GM21529 (cell line): ENCODE data around the gene TPT1.
"Not testable (repeated sequence)": the region's sequence is repeated elsewhere in the genome, so short reads cannot be mapped to it uniquely, and the experiment has no call there.

Experiments
- ATAC-seq: cut with Tn5 transposase; IDR thresholded peaks from one replicate; pipeline ENCODE4 v1.9.1; 2021; ENCODE audit not compliant: unreplicated experiment

The TPT1 gene

DNA sequence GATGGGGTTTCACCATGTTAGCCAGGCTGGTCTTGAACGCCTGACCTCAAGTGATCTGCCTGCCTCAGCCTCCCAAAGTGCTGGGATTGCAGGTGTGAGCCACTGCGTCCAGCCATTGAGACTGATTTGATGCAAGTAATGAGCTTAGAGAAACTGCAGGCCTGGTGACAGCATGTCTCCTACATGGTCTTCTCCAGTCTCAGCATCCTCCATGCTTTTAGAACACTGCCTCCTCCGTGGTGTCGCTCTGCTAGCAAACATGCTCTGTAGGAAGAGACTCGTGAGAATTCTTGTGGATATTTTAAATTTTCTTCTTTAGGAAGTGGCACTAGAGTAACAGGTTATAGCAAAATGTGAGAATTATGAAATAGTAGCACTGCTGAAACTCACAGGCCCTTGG, 37.1 kb downstream of the TPT1 start:
- no peak for ATAC-seq

- ATAC-seq: no peak
These were observed 38.0 kb downstream of the TPT1 start for GRCh38 chr13:45303026-45303425.

DNA sequence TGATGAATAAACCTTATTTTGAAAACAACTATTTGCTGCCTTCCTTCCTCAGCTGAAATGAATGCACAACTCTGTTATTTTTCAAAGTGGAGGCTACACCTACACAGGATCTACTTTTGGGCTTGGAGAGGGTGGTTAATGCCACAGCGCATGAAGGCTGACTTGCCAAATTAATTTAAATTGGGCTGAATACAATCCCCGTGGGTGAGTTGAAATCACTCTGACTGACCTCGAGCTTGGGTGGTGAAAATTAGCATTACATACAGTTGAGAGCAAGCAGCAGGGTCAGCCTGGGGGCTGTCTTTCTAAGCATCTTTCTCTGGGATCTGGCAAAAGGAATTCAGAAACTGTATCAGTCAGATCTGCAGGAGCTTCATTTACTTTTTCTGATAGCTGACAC, 38.5 kb downstream of the TPT1 start:
- no peak for ATAC-seq

GRCh38 chr13:45301263-45301662, 39.7 kb downstream of the TPT1 start:
- ATAC-seq: no peak

DNA sequence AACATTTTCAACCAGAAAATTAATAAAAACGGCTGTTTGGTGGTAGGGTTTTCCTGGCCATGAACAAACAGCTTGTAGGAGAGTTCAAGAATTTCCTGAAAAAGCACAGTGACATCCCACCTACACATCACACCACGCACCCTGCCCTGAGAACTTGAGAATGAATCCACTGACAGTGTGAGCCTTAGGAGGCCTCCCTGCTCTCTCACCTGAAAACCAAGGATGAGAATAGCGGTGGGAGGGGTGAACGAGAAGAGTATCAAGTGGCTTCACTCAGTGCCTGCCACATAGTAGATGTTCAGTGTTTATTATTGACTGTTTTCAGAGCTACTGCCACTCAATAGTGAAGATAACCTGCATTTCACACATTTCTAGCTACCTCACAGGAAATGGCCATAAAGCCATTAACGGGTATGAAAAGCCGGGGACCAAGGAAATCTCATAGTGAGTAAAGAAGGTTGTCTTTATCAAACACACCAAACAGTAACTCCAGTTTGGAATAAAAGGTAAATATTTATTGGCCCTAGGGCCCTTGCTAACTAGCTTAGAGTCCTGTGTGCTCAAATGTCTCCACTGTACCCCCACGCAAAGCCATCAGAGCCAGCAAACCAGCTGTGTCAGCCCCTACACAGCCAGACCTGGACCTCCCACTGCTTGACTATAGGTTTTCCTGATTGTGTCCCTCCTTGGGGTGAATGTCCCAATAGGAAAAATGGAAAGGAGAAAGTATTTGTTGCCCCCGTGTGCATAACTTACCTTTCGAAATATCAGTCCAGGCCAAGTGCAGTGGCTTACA, 40.6 kb downstream of the TPT1 start:
- no peak for ATAC-seq

DNA sequence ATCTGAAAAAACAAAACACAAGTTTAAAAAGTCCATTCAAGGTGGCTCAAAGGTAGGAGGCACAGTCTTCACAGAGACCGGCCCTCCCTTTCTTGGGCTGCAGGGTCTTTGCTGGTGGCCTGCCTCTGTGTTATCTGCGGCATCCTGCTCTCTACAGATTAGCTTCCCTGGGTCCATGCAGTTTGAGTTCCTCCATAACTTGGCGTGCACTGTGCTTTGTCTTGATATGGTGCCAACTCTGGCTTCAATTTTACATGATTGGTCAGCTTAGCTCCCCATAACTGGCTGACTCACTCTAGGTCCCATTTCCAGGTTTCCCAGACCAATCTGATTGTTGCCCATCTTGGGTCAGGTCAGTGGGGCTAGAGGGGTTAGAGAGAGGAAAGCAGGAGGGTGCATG, 41.8 kb downstream of the TPT1 start:
- ATAC-seq: no peak

- ATAC-seq: not testable (repeated sequence)
These were observed 42.4 kb downstream of the TPT1 start for GRCh38 chr13:45298550-45298949.

GRCh38 chr13:45298206-45298505, 42.8 kb downstream of the TPT1 start:
- no peak for ATAC-seq

DNA sequence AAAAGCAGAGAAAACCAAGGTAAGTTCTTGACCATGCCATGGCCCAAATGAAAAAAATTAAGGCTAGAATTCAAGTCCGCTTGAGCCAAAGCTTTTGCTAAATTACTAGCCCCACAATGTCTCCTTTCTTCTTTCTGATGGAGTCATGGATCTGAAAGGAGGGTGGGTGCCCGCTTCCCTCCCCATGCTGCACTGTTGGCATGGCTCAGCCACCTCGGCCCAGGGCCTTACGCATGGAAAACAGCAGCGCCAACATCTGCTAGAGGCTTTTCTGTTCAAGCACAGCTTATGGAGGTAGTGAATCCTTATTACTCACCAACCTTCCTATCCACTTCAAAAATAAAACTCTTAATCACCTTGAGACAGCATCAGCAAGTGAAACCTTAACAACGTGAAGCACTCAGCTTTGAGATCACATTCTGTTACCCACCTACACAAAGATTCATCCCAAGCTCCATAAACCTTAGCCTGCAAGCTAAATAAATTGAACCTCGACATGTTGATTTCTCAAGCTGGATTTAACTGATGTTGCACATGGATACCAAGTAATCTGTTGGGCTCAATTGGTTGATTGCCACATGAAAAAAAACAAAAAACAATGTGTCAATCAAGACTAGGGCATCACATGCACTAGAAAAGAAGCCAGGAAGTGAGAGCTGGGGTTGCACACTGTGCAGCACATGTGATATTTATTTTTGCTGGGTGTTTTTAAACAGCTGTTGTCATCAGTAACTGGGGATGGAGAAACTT, 43.4 kb downstream of the TPT1 start:
- peak; percentile 70 for ATAC-seq

DNA sequence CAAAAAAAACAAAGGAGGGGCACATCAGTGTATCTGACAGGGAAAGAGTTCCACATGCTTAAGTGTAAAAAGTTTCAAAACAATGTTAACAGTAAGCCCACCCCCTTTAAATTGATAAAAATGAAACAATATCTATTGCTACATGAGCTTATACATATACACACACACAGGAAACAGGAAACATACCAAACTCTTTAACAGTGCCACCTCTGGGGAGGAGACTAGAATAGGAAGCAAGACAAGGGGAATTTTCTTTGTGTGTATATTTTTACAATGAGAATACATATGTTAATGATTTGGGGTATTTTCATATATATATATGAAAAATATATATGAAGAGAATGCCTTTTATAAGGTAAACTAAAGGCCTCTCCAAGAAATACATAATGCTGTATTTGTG, 44.7 kb downstream of the TPT1 start:
- ATAC-seq: no peak

GRCh38 chr13:45295536-45295935, 45.4 kb downstream of the TPT1 start:
- no peak for ATAC-seq

- no peak for ATAC-seq
These were observed 48.8 kb downstream of the TPT1 start for GRCh38 chr13:45292176-45292575.

DNA sequence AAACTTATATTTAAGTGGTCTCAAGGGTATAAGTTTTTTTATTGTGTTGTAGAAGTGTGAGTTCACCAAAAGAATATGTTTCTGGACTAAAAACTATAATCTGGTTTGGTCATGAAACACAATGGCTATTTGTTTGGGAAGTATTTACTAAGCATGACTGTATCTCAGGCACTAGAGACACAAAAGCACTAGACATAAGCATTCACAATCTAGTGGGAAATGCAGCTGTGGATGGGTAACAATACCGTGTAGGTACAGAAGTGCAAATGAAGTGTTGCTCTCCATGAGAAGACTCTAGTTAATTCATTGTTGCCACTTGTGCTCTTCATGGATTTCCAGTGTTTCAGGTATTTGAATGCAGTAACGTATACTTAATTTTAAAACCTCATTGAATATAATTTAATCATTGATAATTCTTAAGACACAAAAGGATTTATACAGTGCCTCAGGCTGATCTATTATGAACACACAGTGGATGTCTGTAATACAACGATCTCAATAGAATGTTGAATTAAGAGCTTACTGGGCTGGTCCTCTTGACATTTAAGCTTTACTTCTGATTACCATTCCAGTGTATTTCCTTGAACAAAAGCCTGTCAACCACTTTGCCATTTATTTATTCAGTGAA, 50.9 kb downstream of the TPT1 start:
- no peak for ATAC-seq
